Measurements from ENCODE around the gene FBXL22.

GRCh38 chr15:63638839-63639238 lies 41.7 kb downstream of the FBXL22 start:
- TF ChIP-seq CTCF (IDR thresholded peaks at IDR 0.05) (no peak), POLR2A (IDR thresholded peaks at IDR 0.05) (no peak)

Data from right lobe of liver (tissue), 4 donors.